Measurements from ENCODE around the gene ZNF446.
"Not testable (repeated sequence)": the region's sequence is repeated elsewhere in the genome, so short reads cannot be mapped to it uniquely, and the experiment has no call there.

Gene ZNF446

GRCh38 chr19:58475714-58476497 is at the start of gene ZNF446:
Gene ZNF446, plus strand, starts transcription at chr19:58476352. Its CDS starts 867 bp downstream, at chr19:58477219.
- DNase-seq: peak; percentile 94

GRCh38 chr19:58428617-58429016 is 47.5 kb upstream of the ZNF446 start:
- no peak for DNase-seq

GRCh38 chr19:58429745-58430144 is 46.4 kb upstream of the ZNF446 start:
- no peak for DNase-seq

GRCh38 chr19:58434217-58434616 is 41.9 kb upstream of the ZNF446 start:
- DNase-seq: no peak

GRCh38 chr19:58439576-58440554 is 36.3 kb upstream of the ZNF446 start, which contains the start of gene ZNF132:
Gene ZNF132, minus strand, starts transcription at chr19:58440153. Its CDS starts 332 bp downstream, at chr19:58439821.
- DNase-seq: peak; percentile 92 to 94

- DNase-seq: no peak
These were observed 35.6 kb upstream of the ZNF446 start for GRCh38 chr19:58440556-58440955.

- not testable (repeated sequence) for DNase-seq
These were observed 33.2 kb upstream of the ZNF446 start for GRCh38 chr19:58442986-58443385.

GRCh38 chr19:58448860-58449259 is 27.3 kb upstream of the ZNF446 start:
- DNase-seq: not testable (repeated sequence)

- not testable (repeated sequence) for DNase-seq
These were observed 26.2 kb upstream of the ZNF446 start for GRCh38 chr19:58449980-58450379.

- DNase-seq: no peak
These were observed 25.2 kb upstream of the ZNF446 start for GRCh38 chr19:58450856-58451357.

GRCh38 chr19:58451358-58452101 is 24.6 kb upstream of the ZNF446 start, which contains the start of gene ZNF324B:
Gene ZNF324B, plus strand, starts transcription at chr19:58451622. Its CDS starts 2,080 bp downstream, at chr19:58453702.
- peak; percentile 95 to 96 for DNase-seq

- DNase-seq: no peak
These were observed 22.4 kb upstream of the ZNF446 start for GRCh38 chr19:58453743-58454142.

GRCh38 chr19:58455306-58455705 is 20.8 kb upstream of the ZNF446 start:
- DNase-seq: no peak

- DNase-seq: no peak
These were observed 20.0 kb upstream of the ZNF446 start for GRCh38 chr19:58456111-58456510.

GRCh38 chr19:58460039-58460438 is 16.1 kb upstream of the ZNF446 start:
- no peak for DNase-seq

GRCh38 chr19:58466089-58466759 is 9.9 kb upstream of the ZNF446 start:
- DNase-seq: no peak

- DNase-seq: peak; percentile 97
These were observed 9.2 kb upstream of the ZNF446 start, which contains the start of gene ZNF324 for GRCh38 chr19:58466760-58467589. Gene ZNF324, plus strand, starts transcription at chr19:58467080. Its CDS starts 2,106 bp downstream, at chr19:58469186.

- DNase-seq: no peak
These were observed 7.8 kb upstream of the ZNF446 start for GRCh38 chr19:58468216-58468839.

GRCh38 chr19:58469241-58470013 is 6.7 kb upstream of the ZNF446 start:
- no peak for DNase-seq

All from activated CD4-positive, alpha-beta T cell treated with anti-CD3 and anti-CD28 coated beads for 4 hours (primary cell).